Measurements from ENCODE around the gene ZMYND8.

Gene ZMYND8

GRCh38 chr20:47327711-47328110 lies 28.8 kb downstream of the ZMYND8 start:
- Histone ChIP-seq H3K9me3 (ENCODE audit: insufficient read depth, low read length, severe bottlenecking) (no peaks in the 10 kb centered on the region), H3K36me3 (ENCODE audit: insufficient read depth, low read length) (peaks cover 47% of the 10 kb centered on the region), H4K20me1 (ENCODE audit: insufficient read depth, low read length) (peaks cover 71% of the 10 kb centered on the region), H3K27me3 (ENCODE audit: insufficient read depth, low read length, poor library complexity) (no peaks in the 10 kb centered on the region), H2AFZ (ENCODE audit: low read depth, low read length) (no peak overlapping the region), H3K4me2 (ENCODE audit: insufficient read depth, low read length) (no peak overlapping the region), H3K4me3 (ENCODE audit: low read depth in 1 of 2, low read length in 2 of 2) (no peak overlapping the region), H3K27ac (ENCODE audit: low read length) (no peak overlapping the region), H3K79me2 (ENCODE audit: insufficient read depth, low read length) (peaks cover 98% of the 10 kb centered on the region), H3K4me1 (ENCODE audit: insufficient read depth, low read length) (no peaks in the 10 kb centered on the region), H3K9ac (ENCODE audit: low read depth, low read length) (no peak overlapping the region)
- DNase-seq = no peak
- no peak for TF ChIP-seq CTCF (IDR thresholded peaks at IDR 0.05; ENCODE audit: borderline replicate concordance, extremely low read depth, low read length, poor library complexity, severe bottlenecking)
- TF ChIP-seq EZH2 (IDR thresholded peaks at IDR 0.05; ENCODE audit: borderline replicate concordance, low read depth, low read length, severe bottlenecking) = no peak
- no peak for ATAC-seq (ENCODE audit: insufficient read depth, low read depth)

- H3K4me2 ChIP-seq (ENCODE audit: insufficient read depth, low read length) = no peak overlapping the region
- H3K9me3 ChIP-seq (ENCODE audit: insufficient read depth, low read length, severe bottlenecking) = no peaks in the 10 kb centered on the region
- no peaks in the 10 kb centered on the region for H3K27me3 ChIP-seq (ENCODE audit: insufficient read depth, low read length, poor library complexity)
- no peak overlapping the region for H3K4me3 ChIP-seq (ENCODE audit: low read depth in 1 of 2, low read length in 2 of 2)
- peaks cover 98% of the 10 kb centered on the region for H3K79me2 ChIP-seq (ENCODE audit: insufficient read depth, low read length)
- no peak overlapping the region for H2AFZ ChIP-seq (ENCODE audit: low read depth, low read length)
- DNase-seq (no peak), ATAC-seq (ENCODE audit: insufficient read depth, low read depth) (no peak)
- TF ChIP-seq EZH2 (IDR thresholded peaks at IDR 0.05; ENCODE audit: borderline replicate concordance, low read depth, low read length, severe bottlenecking) = no peak
- TF ChIP-seq CTCF (IDR thresholded peaks at IDR 0.05; ENCODE audit: borderline replicate concordance, extremely low read depth, low read length, poor library complexity, severe bottlenecking) = no peak
- no peak overlapping the region for H3K27ac ChIP-seq (ENCODE audit: low read length)
- H3K9ac ChIP-seq (ENCODE audit: low read depth, low read length) = no peak overlapping the region
- H3K4me1 ChIP-seq (ENCODE audit: insufficient read depth, low read length) = no peaks in the 10 kb centered on the region
- H3K36me3 ChIP-seq (ENCODE audit: insufficient read depth, low read length) = peaks cover 43% of the 10 kb centered on the region
- peaks cover 73% of the 10 kb centered on the region for H4K20me1 ChIP-seq (ENCODE audit: insufficient read depth, low read length)
These were observed 29.7 kb downstream of the ZMYND8 start for GRCh38 chr20:47326658-47327268.

GRCh38 chr20:47325242-47325641 lies 31.3 kb downstream of the ZMYND8 start:
- ATAC-seq (ENCODE audit: insufficient read depth, low read depth) (no peak), DNase-seq (no peak)
- peaks cover 28% of the 10 kb centered on the region for H3K36me3 ChIP-seq (ENCODE audit: insufficient read depth, low read length)
- H3K27me3 ChIP-seq (ENCODE audit: insufficient read depth, low read length, poor library complexity) = no peaks in the 10 kb centered on the region
- H3K9ac ChIP-seq (ENCODE audit: low read depth, low read length) = no peak overlapping the region
- H3K9me3 ChIP-seq (ENCODE audit: insufficient read depth, low read length, severe bottlenecking) = no peaks in the 10 kb centered on the region
- no peak overlapping the region; the same call in 1 of the 2 replicates for H3K27ac ChIP-seq (ENCODE audit: low read length)
- no peak overlapping the region for H2AFZ ChIP-seq (ENCODE audit: low read depth, low read length)
- H3K4me3 ChIP-seq (ENCODE audit: low read depth in 1 of 2, low read length in 2 of 2) = no peak overlapping the region
- H4K20me1 ChIP-seq (ENCODE audit: insufficient read depth, low read length) = peaks cover 70% of the 10 kb centered on the region
- peaks cover 98% of the 10 kb centered on the region for H3K79me2 ChIP-seq (ENCODE audit: insufficient read depth, low read length)
- no peak overlapping the region for H3K4me2 ChIP-seq (ENCODE audit: insufficient read depth, low read length)
- TF ChIP-seq CTCF (IDR thresholded peaks at IDR 0.05; ENCODE audit: borderline replicate concordance, extremely low read depth, low read length, poor library complexity, severe bottlenecking) (no peak), EZH2 (IDR thresholded peaks at IDR 0.05; ENCODE audit: borderline replicate concordance, low read depth, low read length, severe bottlenecking) (no peak)
- H3K4me1 ChIP-seq (ENCODE audit: insufficient read depth, low read length) = no peaks in the 10 kb centered on the region

Measured in DND-41 (cell line).